NCI-H146 (cell line): ENCODE data around the gene MAN1A1.
"Not testable (repeated sequence)": the region's sequence is repeated elsewhere in the genome, so short reads cannot be mapped to it uniquely, and the experiment has no call there.

Experiments
- DNase-seq: peaks from one replicate; lab custom pipeline; 2025; lab: John Stamatoyannopoulos, UW

MAN1A1 gene

GRCh38 chr6:119171088-119171841, 178.3 kb downstream of the MAN1A1 start:
- DNase-seq: no peak

GRCh38 chr6:119170447-119171087, 179.0 kb downstream of the MAN1A1 start:
- DNase-seq: no peak

- DNase-seq: no peak
Measured at GRCh38 chr6:119170103-119170446, 179.5 kb downstream of the MAN1A1 start.

DNA sequence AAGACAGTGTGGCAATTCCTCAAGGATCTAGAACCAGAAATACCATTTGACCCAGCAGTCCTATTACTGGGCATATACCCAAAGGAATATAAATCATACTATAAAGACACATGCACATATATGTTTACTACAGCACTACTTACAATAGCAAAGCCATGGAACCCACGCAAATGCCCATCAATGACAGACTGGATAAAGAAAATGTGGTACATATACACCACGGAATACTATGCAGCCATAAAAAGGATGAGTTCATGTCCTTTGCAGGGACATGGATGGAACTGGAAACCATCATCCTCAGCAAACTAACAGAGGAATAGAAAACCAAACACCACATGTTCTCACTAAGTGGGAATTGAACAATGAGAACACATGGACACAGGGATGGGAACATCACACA, 180.2 kb downstream of the MAN1A1 start:
- not testable (repeated sequence) for DNase-seq

DNA sequence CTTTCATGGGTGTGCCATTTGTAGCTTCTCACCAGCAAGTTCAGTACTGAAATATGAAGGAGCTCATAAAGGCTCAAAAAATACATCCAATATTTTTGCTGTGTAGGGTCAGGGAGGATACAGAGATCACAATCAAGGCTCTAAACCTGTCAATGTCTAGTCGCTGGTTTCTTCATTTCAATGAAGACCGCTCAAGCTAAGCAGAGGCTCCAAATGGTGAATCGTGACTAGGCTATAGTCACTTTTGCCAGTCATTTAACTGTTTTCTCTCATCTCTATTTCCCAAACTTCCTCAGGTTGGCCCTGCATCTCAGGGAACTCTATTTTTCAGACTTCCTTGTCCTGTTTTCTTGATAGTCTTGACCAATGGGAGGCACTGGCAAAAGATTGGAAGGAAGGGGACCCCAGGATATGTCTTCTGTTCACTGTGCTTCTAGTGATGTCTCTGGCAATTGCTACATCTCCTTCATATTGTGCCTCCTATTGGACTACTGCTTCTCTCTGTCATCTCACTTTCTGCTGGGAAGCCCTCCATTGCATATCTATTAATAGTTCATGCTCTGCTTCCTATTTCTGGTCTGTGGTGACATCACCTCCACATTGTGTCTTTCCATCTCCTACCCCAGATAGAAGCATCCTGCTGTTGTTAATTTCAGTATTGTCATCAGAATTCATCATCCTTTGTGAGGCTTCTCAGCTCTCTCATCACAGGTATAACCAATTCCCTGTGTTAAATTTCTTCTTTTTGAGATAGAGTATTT, 183.4 kb downstream of the MAN1A1 start:
- no peak for DNase-seq

DNA sequence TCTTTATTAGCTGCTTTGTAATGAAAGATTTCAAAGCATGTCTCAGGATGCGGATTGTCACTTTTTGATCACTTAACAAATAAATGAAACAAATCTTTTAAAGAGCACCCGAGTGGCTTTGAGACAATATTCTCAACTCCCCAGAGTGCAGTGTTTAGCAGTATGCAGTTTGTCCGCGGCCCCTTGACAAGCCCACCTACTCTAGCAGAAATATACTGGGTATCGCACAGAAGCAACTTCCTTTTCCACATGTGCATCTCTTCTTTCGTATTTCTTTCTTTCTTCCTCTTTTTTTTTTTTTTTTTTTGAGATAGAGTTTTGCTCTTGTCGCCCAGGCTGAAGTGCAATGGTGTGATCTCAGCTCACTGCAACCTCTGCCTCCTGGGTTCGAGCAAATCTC, 186.6 kb downstream of the MAN1A1 start:
- DNase-seq: no peak

GRCh38 chr6:119162134-119162775, 187.3 kb downstream of the MAN1A1 start:
- no peak for DNase-seq

- DNase-seq: no peak
Measured at GRCh38 chr6:119161438-119161837, 188.1 kb downstream of the MAN1A1 start.

GRCh38 chr6:119160911-119161310, 188.7 kb downstream of the MAN1A1 start:
- no peak for DNase-seq

GRCh38 chr6:119158057-119158848, 191.3 kb downstream of the MAN1A1 start:
- DNase-seq: no peak

- no peak for DNase-seq
Measured at GRCh38 chr6:119157506-119157815, 192.1 kb downstream of the MAN1A1 start.

DNA sequence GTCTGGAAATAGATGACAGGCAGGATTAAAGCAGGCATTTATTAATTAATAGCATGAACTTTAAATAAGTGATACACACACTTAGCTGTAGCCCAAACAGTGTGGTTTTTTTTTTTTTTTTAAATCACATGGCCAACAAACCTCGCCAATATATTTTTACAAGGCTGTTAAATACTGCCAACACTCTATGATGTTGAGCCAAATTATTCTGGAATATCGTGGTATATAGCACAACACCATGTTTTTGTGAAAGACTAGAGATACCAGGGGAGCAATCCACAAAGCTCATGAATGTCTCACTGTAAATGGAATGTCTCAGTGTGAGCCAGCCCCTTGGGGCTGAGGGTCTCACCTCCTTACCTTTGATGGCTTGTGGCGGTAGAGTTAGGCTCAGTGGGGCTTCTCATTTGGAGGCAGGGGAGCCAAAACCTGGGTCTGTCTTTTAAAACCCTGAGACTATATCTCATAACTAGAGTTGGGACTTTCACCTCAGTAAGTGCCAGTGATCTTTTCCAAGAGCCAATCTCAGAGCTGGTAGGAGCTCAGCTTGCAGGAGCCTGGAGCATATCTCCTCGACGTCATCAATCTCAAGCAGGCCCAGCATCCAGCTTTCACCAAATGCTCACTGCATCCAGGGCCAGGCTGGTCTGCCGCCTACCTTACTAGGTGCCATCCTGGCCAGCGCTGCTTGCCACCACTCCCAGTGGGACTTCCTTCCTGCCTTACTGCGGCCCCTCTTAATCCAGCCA, 192.6 kb downstream of the MAN1A1 start:
- no peak for DNase-seq

GRCh38 chr6:119156082-119156481, 193.5 kb downstream of the MAN1A1 start:
- not testable (repeated sequence) for DNase-seq

- no peak for DNase-seq
Measured at GRCh38 chr6:119152187-119152586, 197.4 kb downstream of the MAN1A1 start.

DNA sequence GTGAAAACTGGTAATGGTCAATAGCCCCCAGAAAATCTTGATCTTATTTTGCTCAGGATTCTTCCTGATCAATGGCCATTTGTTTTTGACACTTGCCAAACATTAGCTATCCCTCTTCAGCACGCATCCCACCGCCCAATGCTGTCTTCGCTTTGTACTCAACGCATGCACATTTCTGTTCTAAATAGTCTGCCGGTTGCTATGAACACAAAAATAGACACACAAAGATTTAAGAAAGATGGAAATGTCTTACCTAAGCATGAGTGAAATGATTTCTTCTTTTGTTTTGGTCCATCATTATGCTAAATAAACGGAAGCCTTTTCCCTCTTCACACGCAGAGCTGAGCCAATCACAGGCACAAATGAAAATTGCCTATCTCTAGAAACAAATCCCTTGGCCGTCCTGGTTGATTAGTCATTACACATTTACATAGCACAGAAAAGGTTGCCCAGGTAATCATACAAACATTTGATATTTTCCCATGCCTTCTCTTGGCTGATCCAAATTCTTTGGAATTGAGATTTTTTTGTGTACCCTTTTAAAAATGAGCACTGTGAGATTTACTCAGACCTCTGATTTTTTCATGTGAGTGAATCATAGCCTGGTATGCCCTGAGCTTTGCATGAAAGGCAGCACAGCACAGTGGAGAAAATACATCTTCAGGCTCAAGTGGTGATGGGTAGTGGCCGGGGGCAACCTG, 200.6 kb downstream of the MAN1A1 start:
- no peak for DNase-seq

DNA sequence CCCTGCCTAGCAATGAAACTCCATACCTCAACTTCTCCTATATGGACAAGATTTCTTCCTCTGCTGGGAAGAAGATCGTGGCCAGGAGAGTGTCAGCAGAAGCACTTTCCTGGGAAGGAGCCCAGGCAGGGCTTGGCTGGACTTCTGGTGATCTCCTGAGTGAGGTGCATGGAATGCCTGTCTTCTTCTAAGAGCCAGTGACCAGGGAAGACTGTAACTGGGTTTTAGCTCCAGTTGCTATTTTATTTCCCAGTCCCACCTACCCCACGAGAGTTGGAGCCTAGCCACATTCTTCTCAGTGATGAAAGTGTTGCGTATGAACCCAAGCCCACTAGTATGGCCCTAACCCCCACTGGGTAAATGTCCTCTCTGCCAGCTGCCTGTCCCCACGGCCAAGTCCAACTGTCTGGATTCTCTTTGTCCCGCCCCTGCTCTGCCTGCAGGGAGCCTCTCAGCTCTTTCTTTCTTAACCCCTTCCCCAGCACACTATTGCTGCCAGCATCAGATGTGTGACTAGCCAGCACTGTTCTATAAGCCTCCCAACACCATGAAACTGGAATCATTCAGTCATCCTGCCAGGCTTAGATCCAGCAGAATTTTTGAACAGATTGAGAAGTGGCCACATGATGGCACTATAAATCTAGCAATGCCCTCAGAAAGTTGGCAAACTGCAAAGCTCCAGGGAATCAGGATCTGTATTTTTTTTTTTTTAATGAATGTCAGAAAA, 201.3 kb downstream of the MAN1A1 start:
- peak; percentile 22 for DNase-seq

DNA sequence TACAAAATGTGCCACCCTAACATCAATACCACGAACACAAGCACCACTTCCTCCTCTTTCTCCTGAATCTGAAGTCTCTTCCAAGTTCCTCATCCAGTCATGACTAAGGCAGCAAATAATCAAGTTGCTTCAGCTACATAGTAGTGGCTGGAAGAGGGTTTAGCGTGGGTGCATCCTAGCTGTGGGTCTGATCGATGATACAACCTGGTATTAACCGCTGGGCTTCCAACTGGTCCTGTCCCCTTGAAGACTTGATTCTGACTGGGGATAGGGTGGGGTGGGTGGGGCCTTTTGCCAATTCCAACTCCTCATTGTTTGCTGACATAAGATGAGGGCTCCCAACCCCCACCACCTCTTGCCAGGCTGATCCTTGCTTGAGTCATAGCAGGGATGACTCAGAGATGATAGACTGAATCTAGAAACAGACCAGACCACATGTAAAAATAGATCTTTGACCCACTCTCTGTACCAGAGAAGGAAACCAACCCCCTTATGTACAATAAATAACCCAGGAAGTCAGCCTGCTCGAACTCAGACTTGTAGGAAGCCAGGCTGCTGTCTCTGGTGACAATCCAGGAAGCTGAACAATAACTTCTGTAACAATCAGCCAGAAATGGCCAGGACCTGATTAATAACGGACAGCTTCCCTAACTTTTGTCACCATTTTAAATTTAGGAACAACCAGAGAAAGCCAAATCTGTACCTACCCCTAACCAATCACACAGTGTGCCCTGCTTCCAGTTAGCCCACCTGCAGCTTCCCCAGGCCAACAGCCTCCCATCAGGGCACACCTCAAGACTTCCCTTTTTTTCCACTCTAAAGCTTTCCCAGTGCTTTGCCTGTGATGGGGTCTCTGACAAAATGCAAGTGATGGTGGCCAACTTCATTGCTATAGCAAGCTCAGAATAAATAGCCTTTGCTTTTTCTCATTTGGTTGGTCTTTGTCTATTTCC, 202.2 kb downstream of the MAN1A1 start:
- DNase-seq: no peak

DNA sequence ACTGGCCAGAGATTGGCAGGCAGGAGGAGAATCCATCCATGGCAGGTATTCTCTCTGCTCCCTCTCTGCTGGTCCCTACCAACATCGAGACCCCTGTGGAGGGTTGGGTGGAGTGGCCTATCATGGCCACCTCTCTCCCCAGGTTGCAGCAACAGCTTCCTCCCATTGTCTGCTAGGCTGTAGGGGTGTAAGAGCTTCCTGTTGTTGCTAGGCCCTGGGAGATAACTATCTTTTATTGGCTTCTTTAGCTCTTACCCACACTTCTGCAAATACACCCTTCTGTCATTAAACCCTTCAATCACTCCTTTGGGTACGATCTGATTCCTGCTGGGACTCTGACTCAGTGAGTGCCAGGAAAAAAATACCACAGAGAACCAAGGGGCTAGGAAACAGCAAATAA, 204.4 kb downstream of the MAN1A1 start:
- DNase-seq: no peak

DNA sequence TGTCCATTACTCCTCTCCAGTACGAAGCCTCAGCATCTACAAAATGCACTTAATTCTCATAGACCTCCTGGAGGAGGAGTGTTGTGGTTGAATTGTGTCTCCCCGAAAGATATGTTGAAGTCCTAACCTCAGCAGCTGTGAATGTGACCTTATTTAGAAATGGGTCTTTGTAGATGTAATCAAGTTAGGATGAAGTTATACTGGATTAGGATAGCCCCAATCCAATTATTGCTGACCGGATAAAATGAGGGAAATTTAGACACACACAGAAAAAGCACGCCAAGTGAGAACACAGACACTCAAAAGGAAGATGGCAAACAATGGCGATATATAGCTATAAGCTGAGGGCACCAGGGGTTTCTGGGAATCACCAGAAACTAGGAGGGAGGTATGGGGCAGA, 206.9 kb downstream of the MAN1A1 start:
- no peak for DNase-seq
